ENCODE measurements around the gene TRIM37.

Gene TRIM37

GRCh38 chr17:59074494-59074893, 32.2 kb downstream of the TRIM37 start:
- ChIA-PET CTCF (no interaction called here), POLR2A (no interaction called here)
- Histone ChIP-seq H3K9me3 (ENCODE audit: control insufficient read depth, insufficient read depth, low read depth, low read length) (no peaks in the 10 kb centered on the region), H3K4me3 (ENCODE audit: low read depth, low read length) (no peak overlapping the region), H3K36me3 (ENCODE audit: control insufficient read depth in 2 of 2, insufficient read depth in 1 of 2, low read length in 2 of 2) (peaks cover 53 to 64% of the 10 kb centered on the region in 2 experiments), H3K27ac (ENCODE audit: extremely low read depth, low read depth, low read length) (no peak overlapping the region), H3K4me1 (ENCODE audit: control insufficient read depth, insufficient read depth, low read length) (no peaks in the 10 kb centered on the region)
- TF ChIP-seq ZNF354C (tag by site-specific recombination; IDR thresholded peaks at IDR 0.05; ENCODE audit: borderline replicate concordance, low read depth) (no peak), CTCF (tag by site-specific recombination; IDR thresholded peaks at IDR 0.05) (no peak), ZNF302 (tag by site-specific recombination; IDR thresholded peaks at IDR 0.05; ENCODE audit: low read depth) (no peak), ZNF654 (tag by site-specific recombination; IDR thresholded peaks at IDR 0.05; ENCODE audit: low read depth) (no peak), MEIS1 (CRISPR knock-in tag; IDR thresholded peaks at IDR 0.05; ENCODE audit: borderline replicate concordance) (no peak), WT1 (tag by site-specific recombination; IDR thresholded peaks at IDR 0.05) (no peak)

GRCh38 chr17:59073972-59074371, 32.7 kb downstream of the TRIM37 start:
- CTCF ChIA-PET: no interaction called here
- Histone ChIP-seq H3K27ac (ENCODE audit: extremely low read depth, low read depth, low read length) (no peak overlapping the region), H3K9me3 (ENCODE audit: control insufficient read depth, insufficient read depth, low read depth, low read length) (no peaks in the 10 kb centered on the region), H3K36me3 (ENCODE audit: control insufficient read depth in 2 of 2, insufficient read depth in 1 of 2, low read length in 2 of 2) (peaks cover 51 to 62% of the 10 kb centered on the region in 2 experiments), H3K4me1 (ENCODE audit: control insufficient read depth, insufficient read depth, low read length) (no peaks in the 10 kb centered on the region), H3K4me3 (ENCODE audit: low read depth, low read length) (no peak overlapping the region)
- no peak for TF ChIP-seq ZBTB48 (tag by site-specific recombination; IDR thresholded peaks at IDR 0.05)
- no peak for TF ChIP-seq ZBTB26 (tag by site-specific recombination; optimal IDR thresholded peaks at IDR 0.05)
- TF ChIP-seq ZNF704 (tag by site-specific recombination; IDR thresholded peaks at IDR 0.05): no peak
- no peak for TF ChIP-seq BCL11B (tag by site-specific recombination; IDR thresholded peaks at IDR 0.05; ENCODE audit: low read depth)
- no peak for TF ChIP-seq ZNF529 (tag by site-specific recombination; IDR thresholded peaks at IDR 0.05; ENCODE audit: insufficient replicate concordance)
- no peak for TF ChIP-seq ZSCAN18 (tag by site-specific recombination; IDR thresholded peaks at IDR 0.05)
- peak; percentile 69; the same call in 1 of the 2 replicates for TF ChIP-seq ATF2 (tag by site-specific recombination; IDR thresholded peaks at IDR 0.05; ENCODE audit: low read depth)
- no peak for TF ChIP-seq ZNF112 (tag by site-specific recombination; IDR thresholded peaks at IDR 0.05)
- no peak for TF ChIP-seq ZNF621 (tag by site-specific recombination; IDR thresholded peaks at IDR 0.05)
- POLR2A ChIA-PET: no interaction called here
